Measurements from ENCODE around the gene RAF1.
A peak's percentile ranks its signal among the peaks of the same experiment; 100 is the strongest.
"Not testable (repeated sequence)": the region's sequence is repeated elsewhere in the genome, so short reads cannot be mapped to it uniquely, and the experiment has no call there.

Gene RAF1

GRCh38 chr3:12663936-12664908 is at the start of gene RAF1:
Gene RAF1 (minus strand): TSS chr3:12664117. CDS start chr3:12618721, 45,396 bp downstream.
- DNase-seq (ENCODE audit: low spot score), result peak; percentile 98

GRCh38 chr3:12710062-12710461 is 46.1 kb upstream of the RAF1 start:
- no peak for DNase-seq (ENCODE audit: low spot score)

GRCh38 chr3:12709334-12709733 is 45.4 kb upstream of the RAF1 start:
- no peak for DNase-seq (ENCODE audit: low spot score)

- DNase-seq (ENCODE audit: low spot score), result peak; percentile 82
Observed at GRCh38 chr3:12708584-12709192, 44.8 kb upstream of the RAF1 start.

GRCh38 chr3:12707449-12707848 is 43.5 kb upstream of the RAF1 start:
- peak; percentile 30 for DNase-seq (ENCODE audit: low spot score)

- peak; percentile 68 for DNase-seq (ENCODE audit: low spot score)
Observed at GRCh38 chr3:12706504-12707253, 42.8 kb upstream of the RAF1 start.

- peak; percentile 76 for DNase-seq (ENCODE audit: low spot score)
Observed at GRCh38 chr3:12705981-12706380, 42.1 kb upstream of the RAF1 start.

GRCh38 chr3:12705374-12705926 is 41.5 kb upstream of the RAF1 start:
- no peak for DNase-seq (ENCODE audit: low spot score)

- DNase-seq (ENCODE audit: low spot score), result no peak
Observed at GRCh38 chr3:12702501-12702900, 38.6 kb upstream of the RAF1 start.

- DNase-seq (ENCODE audit: low spot score), result not testable (repeated sequence)
Observed at GRCh38 chr3:12701601-12702000, 37.7 kb upstream of the RAF1 start.

GRCh38 chr3:12700800-12701199 is 36.9 kb upstream of the RAF1 start:
- DNase-seq (ENCODE audit: low spot score), result no peak

- no peak for DNase-seq (ENCODE audit: low spot score)
Observed at GRCh38 chr3:12695916-12696315, 32.0 kb upstream of the RAF1 start.

GRCh38 chr3:12695112-12695511 is 31.2 kb upstream of the RAF1 start:
- DNase-seq (ENCODE audit: low spot score), result no peak

GRCh38 chr3:12692444-12692843 is 28.5 kb upstream of the RAF1 start:
- no peak for DNase-seq (ENCODE audit: low spot score)

- no peak for DNase-seq (ENCODE audit: low spot score)
Observed at GRCh38 chr3:12689997-12690711, 26.2 kb upstream of the RAF1 start.

- DNase-seq (ENCODE audit: low spot score), result no peak
Observed at GRCh38 chr3:12687948-12688347, 24.0 kb upstream of the RAF1 start.

- DNase-seq (ENCODE audit: low spot score), result no peak
Observed at GRCh38 chr3:12686096-12686495, 22.2 kb upstream of the RAF1 start.

GRCh38 chr3:12681943-12682390 is 18.1 kb upstream of the RAF1 start:
- DNase-seq (ENCODE audit: low spot score), result peak; percentile 81

GRCh38 chr3:12681089-12681942 is 17.4 kb upstream of the RAF1 start:
- DNase-seq (ENCODE audit: low spot score), result no peak

GRCh38 chr3:12679468-12679867 is 15.6 kb upstream of the RAF1 start:
- peak; percentile 55 for DNase-seq (ENCODE audit: low spot score)

- no peak for DNase-seq (ENCODE audit: low spot score)
Observed at GRCh38 chr3:12677616-12678015, 13.7 kb upstream of the RAF1 start.

All from GM03348 (cell line).